GM12872 (cell line): Measurements from ENCODE around the gene PUM1.

Experiments
- TF ChIP-seq, protein P1 (sequence below): IDR thresholded peaks from 3 replicates; pipeline ENCODE4 v1.5.1; 2011; ENCODE audit warnings: low read depth, mild to moderate bottlenecking, low read length, moderate library complexity; ENCODE audit not compliant: insufficient read depth

The PUM1 gene

DNA sequence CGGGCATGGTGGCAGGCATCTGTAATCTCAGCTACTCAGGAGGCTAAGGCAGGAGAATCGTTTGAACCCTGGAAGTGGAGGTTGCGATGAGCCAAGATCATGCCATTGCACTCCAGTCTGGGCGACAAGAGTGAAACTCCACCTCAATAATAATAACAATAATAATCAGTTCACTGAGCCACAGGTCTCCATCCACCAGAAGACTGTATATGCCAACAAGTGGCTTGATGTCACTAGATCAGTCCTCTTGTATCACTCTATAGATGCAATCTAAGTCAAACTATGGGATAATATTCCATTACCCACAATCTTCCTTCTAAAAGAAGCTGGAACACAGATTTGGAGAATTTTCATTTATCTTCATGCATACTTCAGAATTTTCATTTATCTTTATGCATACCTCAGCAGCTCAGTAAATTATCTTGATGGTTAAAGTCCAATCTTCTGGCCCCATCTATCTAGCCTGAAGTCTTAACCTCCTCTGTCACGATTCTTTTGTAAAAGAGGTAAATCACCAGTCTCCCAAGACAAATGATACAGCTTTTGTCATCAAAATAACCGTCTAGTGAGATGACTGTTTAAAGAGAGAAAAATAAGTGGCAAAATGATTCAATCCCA lies 61.8 kb downstream of the PUM1 start:
- TF ChIP-seq, protein P1, sequence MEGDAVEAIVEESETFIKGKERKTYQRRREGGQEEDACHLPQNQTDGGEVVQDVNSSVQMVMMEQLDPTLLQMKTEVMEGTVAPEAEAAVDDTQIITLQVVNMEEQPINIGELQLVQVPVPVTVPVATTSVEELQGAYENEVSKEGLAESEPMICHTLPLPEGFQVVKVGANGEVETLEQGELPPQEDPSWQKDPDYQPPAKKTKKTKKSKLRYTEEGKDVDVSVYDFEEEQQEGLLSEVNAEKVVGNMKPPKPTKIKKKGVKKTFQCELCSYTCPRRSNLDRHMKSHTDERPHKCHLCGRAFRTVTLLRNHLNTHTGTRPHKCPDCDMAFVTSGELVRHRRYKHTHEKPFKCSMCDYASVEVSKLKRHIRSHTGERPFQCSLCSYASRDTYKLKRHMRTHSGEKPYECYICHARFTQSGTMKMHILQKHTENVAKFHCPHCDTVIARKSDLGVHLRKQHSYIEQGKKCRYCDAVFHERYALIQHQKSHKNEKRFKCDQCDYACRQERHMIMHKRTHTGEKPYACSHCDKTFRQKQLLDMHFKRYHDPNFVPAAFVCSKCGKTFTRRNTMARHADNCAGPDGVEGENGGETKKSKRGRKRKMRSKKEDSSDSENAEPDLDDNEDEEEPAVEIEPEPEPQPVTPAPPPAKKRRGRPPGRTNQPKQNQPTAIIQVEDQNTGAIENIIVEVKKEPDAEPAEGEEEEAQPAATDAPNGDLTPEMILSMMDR = no peak

DNA sequence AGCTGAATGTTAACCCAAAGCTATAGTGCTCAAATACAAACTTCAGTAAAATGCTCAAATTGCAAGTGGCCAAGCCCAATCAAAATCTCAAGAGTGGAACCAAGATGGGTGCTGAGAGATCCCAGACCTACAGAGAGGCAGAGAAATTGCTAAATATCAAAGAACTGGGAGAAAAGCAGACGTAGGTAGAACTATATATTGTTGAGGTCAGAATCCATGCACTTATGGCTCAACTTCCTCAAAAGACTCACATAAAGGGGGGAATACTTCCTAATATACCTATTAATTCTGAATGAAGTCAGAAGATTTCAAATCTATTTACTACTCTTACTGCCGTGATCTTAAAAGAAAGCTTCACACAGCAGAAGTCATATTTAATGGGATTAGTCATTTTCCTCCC lies 65.2 kb downstream of the PUM1 start:
- TF ChIP-seq, protein P1 = no peak

DNA sequence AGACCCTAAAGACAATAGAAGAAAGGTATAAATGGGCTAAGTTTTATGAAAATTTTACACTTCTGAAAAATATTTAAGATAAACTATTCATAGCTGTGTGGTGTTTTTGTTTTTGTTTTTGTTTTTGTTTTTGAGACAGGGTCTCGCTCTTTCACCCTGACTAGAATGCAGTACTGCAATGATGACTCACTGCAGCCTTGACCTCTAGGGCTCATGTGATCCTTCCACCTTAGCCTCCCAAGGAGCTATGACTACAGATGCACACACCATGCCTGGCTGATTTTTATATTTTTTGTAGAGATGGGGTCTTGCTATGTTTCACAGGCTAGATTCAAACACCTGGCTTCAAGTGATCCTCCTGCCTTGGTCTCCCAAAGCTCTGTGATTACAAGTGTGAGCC lies 66.6 kb downstream of the PUM1 start:
- TF ChIP-seq, protein P1 = no peak

DNA sequence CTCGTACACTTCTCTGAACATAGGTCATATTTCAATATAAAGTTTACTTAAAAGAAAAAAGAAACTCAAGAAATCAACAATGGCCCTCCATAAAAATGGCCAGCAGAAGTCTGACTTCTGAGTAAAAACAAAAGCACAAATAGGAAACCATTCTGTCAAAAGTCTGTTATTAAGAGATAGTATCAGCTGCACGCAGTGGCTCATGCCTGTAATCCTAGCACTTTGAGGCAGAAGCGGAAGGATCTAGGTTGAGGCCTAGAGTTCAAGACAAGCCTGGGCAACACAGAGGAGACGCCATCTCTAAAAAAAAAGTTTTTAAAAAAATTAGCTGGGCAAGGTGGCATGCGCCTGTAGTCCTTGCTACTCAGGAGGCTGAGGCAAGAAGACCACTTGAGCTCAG lies 67.3 kb downstream of the PUM1 start:
- TF ChIP-seq, protein P1 = no peak

GRCh38 chr1:30997463-30998057 lies 68.0 kb downstream of the PUM1 start:
- TF ChIP-seq, protein P1 = no peak

GRCh38 chr1:30995990-30996612 lies 69.4 kb downstream of the PUM1 start:
- TF ChIP-seq, protein P1 = no peak

GRCh38 chr1:30991862-30992606 lies 73.5 kb downstream of the PUM1 start:
- TF ChIP-seq, protein P1 = no peak
